ENCODE results near the gene NUDT7.

DNA sequence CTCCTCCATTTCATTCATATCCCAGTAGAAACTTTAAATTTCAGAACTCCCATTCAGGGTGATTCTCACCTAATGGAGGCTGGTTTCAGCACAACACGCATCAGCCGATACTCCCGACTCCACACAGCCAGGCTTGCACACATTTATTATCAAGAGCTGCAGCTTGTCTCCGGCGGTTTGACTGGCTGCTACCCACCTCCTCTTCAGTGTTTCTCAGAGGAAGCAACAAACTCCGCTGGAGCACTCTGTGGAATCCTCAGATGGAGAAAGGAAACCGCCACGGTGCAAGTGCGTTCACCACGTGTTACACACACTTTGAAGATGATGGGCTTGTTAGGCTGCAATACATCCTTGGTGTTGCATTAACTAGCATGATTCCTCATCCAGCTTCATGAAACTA lies 39.7 kb upstream of the NUDT7 start:
- TF ChIP-seq, protein P1, sequence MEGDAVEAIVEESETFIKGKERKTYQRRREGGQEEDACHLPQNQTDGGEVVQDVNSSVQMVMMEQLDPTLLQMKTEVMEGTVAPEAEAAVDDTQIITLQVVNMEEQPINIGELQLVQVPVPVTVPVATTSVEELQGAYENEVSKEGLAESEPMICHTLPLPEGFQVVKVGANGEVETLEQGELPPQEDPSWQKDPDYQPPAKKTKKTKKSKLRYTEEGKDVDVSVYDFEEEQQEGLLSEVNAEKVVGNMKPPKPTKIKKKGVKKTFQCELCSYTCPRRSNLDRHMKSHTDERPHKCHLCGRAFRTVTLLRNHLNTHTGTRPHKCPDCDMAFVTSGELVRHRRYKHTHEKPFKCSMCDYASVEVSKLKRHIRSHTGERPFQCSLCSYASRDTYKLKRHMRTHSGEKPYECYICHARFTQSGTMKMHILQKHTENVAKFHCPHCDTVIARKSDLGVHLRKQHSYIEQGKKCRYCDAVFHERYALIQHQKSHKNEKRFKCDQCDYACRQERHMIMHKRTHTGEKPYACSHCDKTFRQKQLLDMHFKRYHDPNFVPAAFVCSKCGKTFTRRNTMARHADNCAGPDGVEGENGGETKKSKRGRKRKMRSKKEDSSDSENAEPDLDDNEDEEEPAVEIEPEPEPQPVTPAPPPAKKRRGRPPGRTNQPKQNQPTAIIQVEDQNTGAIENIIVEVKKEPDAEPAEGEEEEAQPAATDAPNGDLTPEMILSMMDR (IDR thresholded peaks at IDR 0.05), result no peak
- no peak for TF ChIP-seq POLR2A (IDR thresholded peaks at IDR 0.05)

Data from Peyer's patch (tissue), 4 donors.